ENCODE results near the gene SPRR2B. TPM values are rescaled to one million over a fixed set of nuclear protein-coding genes. Genes with fewer than 3 reads are reported as not detected.

Gene SPRR2B
- total RNA-seq, 4 donors from 2014 or later: not detected

DNA sequence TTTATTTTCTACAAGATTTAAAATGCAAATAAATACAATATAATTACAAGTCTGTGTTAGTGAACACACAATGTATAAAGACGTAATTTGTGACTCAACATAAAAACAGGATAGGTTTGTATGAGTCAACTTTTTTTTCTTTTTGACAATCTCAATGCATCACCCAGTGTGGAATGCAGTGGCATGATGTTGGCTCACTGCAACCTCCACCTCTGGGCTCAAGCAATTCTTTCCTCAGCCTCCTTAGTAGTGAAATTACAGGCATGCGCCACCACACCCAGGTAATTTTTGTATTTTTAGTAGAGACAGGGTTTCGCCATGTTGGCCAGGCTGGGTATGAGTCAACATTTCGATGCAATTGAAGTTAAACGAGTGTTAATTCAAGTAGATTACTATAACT, 28.8 kb upstream of the SPRR2B start:
- H3K9me3 ChIP-seq: peaks cover 0 to 2% (median 0%) of the 10 kb centered on the region in 3 donors
- 94 to 96% methylated on average over 3 to 5 of the region's 5 CpGs for WGBS, 2 donors (ENCODE audit: low coverage in 1 of 2)

DNA sequence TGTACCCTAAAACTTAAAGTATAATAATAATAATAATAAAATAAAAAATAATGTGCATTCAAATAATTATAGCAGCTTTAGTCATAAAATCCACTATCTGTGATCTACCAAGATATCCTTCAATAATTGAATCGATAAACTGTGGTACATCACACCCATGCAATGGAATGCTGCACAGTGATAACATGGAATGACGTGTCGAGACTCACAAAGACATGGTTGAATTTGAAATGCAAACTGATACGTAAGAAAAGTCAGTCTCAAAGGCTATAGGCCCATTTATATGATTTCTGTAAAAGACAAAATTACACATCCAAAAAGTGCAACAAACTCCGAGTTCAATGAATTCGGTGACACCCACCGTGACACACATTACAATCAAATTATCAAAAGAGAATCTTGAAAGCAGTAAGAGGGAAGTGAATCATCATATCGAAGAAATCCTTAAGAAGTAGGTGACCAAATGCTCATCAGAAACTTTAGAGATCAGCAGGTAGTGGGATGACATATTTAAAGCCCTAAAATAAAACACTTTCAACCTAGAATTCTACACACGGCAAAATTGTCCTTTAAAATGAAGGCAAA, 28.1 kb upstream of the SPRR2B start:
- no peaks in the 10 kb centered on the region for H3K4me1 ChIP-seq
- WGBS, 2 donors (ENCODE audit: low coverage in 1 of 2): 82 to 89% methylated on average over 9 of the region's 9 CpGs

More for the DNA sequence above, 28.8 kb upstream of the SPRR2B start:
- H3K27ac ChIP-seq: no peak overlapping the region
- no peaks in the 10 kb centered on the region for H3K27me3 ChIP-seq
- H3K4me1 ChIP-seq: no peaks in the 10 kb centered on the region
- ATAC-seq: no peak
- TF ChIP-seq POLR2AphosphoS5 (IDR thresholded peaks at IDR 0.05): no peak
- no peak for TF ChIP-seq POLR2A (IDR thresholded peaks at IDR 0.05)
- no peak for TF ChIP-seq EP300 (IDR thresholded peaks at IDR 0.05)
- TF ChIP-seq, protein P1, sequence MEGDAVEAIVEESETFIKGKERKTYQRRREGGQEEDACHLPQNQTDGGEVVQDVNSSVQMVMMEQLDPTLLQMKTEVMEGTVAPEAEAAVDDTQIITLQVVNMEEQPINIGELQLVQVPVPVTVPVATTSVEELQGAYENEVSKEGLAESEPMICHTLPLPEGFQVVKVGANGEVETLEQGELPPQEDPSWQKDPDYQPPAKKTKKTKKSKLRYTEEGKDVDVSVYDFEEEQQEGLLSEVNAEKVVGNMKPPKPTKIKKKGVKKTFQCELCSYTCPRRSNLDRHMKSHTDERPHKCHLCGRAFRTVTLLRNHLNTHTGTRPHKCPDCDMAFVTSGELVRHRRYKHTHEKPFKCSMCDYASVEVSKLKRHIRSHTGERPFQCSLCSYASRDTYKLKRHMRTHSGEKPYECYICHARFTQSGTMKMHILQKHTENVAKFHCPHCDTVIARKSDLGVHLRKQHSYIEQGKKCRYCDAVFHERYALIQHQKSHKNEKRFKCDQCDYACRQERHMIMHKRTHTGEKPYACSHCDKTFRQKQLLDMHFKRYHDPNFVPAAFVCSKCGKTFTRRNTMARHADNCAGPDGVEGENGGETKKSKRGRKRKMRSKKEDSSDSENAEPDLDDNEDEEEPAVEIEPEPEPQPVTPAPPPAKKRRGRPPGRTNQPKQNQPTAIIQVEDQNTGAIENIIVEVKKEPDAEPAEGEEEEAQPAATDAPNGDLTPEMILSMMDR (IDR thresholded peaks at IDR 0.05): no peak
- H3K4me3 ChIP-seq: no peak overlapping the region
- no peaks in the 10 kb centered on the region for H3K36me3 ChIP-seq

DNA sequence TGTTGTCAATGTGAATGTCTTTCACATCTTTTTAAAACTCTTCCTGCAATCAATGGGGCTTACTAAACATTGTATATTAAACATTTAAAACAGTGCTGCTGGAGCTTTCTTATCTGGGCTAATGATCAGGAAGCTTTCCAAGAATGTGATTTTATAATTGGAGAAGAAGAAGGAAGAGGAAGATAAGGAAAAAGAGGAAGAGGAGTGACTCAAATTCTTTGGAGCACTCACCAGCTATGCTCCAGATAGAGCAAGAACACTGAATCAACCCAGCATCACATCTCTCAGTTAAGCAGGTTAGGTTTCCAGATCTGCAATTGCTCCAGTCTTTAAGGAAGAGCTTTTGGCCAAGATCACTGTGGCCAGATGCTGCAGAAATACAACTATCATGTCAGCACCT, 24.4 kb upstream of the SPRR2B start:
- H3K4me3 ChIP-seq: no peak overlapping the region
- ATAC-seq: no peak
- H3K4me1 ChIP-seq: no peaks in the 10 kb centered on the region
- no peaks in the 10 kb centered on the region for H3K9me3 ChIP-seq
- H3K27ac ChIP-seq: no peak overlapping the region
- TF ChIP-seq, protein P1 (IDR thresholded peaks at IDR 0.05): no peak
- TF ChIP-seq EP300 (IDR thresholded peaks at IDR 0.05) (no peak), POLR2AphosphoS5 (IDR thresholded peaks at IDR 0.05) (no peak), POLR2A (IDR thresholded peaks at IDR 0.05) (no peak)
- H3K27me3 ChIP-seq: no peaks in the 10 kb centered on the region
- no peaks in the 10 kb centered on the region for H3K36me3 ChIP-seq

More for the DNA sequence above, 28.1 kb upstream of the SPRR2B start:
- no peak for ATAC-seq
- no peaks in the 10 kb centered on the region for H3K27me3 ChIP-seq
- no peaks in the 10 kb centered on the region for H3K9me3 ChIP-seq
- H3K27ac ChIP-seq: no peak overlapping the region
- no peaks in the 10 kb centered on the region for H3K36me3 ChIP-seq
- no peak for TF ChIP-seq EP300 (IDR thresholded peaks at IDR 0.05)
- TF ChIP-seq POLR2AphosphoS5 (IDR thresholded peaks at IDR 0.05): no peak
- TF ChIP-seq, protein P1 (IDR thresholded peaks at IDR 0.05): no peak
- no peak for TF ChIP-seq POLR2A (IDR thresholded peaks at IDR 0.05)
- no peak overlapping the region for H3K4me3 ChIP-seq

DNA sequence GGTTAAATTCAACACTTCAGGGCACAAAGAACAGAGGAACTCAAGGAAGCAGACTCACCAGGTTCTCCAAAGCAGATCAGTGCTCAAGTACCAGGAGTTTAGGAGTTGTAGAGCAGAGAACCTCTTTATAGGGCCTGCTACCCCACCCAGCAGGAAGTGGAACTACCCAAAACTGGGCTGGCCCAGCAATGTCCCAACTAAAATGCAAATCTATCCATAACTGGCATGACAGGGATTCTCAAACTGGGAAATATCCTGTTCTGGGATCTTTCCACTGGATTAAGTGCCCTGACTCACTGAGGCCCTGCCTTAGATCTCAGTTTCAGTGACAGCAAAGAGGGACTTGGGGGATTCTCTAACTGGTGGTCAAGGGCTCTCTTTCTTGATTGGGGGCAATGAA, 23.0 kb upstream of the SPRR2B start, which contains the start of gene SPRR2E:
Gene SPRR2E (minus strand): TSS at position 101 of the 400 bp plus-strand sequence. CDS start 775 bp downstream, outside the sequence.
- TF ChIP-seq, protein P1 (IDR thresholded peaks at IDR 0.05): no peak
- no peak for TF ChIP-seq EP300 (IDR thresholded peaks at IDR 0.05)

DNA sequence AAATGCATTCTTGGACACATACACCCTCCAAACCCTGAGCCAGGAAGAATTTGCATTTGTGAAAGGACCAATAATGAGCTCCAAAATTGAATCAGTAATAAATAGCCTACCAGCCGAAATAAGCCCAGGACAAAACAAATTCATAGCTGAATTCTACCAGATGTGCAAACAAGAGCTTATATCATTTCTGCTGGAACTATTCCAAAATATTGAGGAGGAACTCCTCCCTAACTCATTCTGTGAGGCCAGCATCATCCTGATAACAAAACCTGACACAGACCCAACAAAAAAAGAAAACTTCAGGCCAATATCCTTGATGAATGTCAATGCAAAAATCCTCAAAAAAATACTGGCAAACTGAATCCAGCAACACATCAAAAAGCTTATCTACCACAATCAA, 16.2 kb upstream of the SPRR2B start:
- ATAC-seq: no peak
- H3K4me3 ChIP-seq: no peak overlapping the region
- no peaks in the 10 kb centered on the region for H3K27me3 ChIP-seq
- no peaks in the 10 kb centered on the region for H3K4me1 ChIP-seq
- WGBS, 2 donors (ENCODE audit: low coverage in 1 of 2): 67% methylated on average over 1 of the region's 1 CpG
- no peaks in the 10 kb centered on the region for H3K9me3 ChIP-seq
- TF ChIP-seq EP300 (IDR thresholded peaks at IDR 0.05) (no peak), POLR2A (IDR thresholded peaks at IDR 0.05) (no peak), POLR2AphosphoS5 (IDR thresholded peaks at IDR 0.05) (no peak)
- H3K27ac ChIP-seq: no peak overlapping the region
- no peaks in the 10 kb centered on the region for H3K36me3 ChIP-seq

More for the DNA sequence above, 23.0 kb upstream of the SPRR2B start, which contains the start of gene SPRR2E:
- Histone ChIP-seq H3K27me3 (no peaks in the 10 kb centered on the region), H3K9me3 (no peaks in the 10 kb centered on the region), H3K4me1 (no peaks in the 10 kb centered on the region), H3K36me3 (no peaks in the 10 kb centered on the region), H3K27ac (no peak within 1 kb of the TSS), H3K4me3 (no peak within 1 kb of the TSS)
- no peak for ATAC-seq

Measured in gastroesophageal sphincter (tissue), 4 donors.